LNCaP clone FGC (cell line): ENCODE data around the gene CDC42BPA.

Experiments
- DNase-seq: peaks from one replicate; pipeline ENCODE4 v3.0.0-alpha.2; 2011; ENCODE audit warnings: low read depth
- H3K4me3 ChIP-seq: 2 replicates; pipeline ENCODE4 v1.5.1; 2011; ENCODE audit warnings: mild to moderate bottlenecking, low read depth, low read length, control low read depth
- CTCF ChIP-seq: IDR thresholded peaks from 2 replicates; pipeline ENCODE4 v1.5.1; 2012; ENCODE audit warnings: mild to moderate bottlenecking; ENCODE audit not compliant: control insufficient read depth, insufficient read depth; ENCODE audit errors: extremely low read depth

CDC42BPA gene

GRCh38 chr1:226981838-226982237 lies 336.5 kb downstream of the CDC42BPA start:
- no peak overlapping the region for H3K4me3 ChIP-seq
- DNase-seq, result no peak
- TF ChIP-seq CTCF, result no peak

- H3K4me3 ChIP-seq, result no peak overlapping the region
- no peak for TF ChIP-seq CTCF
These were observed 336.9 kb downstream of the CDC42BPA start for GRCh38 chr1:226981386-226981817.

GRCh38 chr1:226980565-226981385 lies 337.5 kb downstream of the CDC42BPA start:
- H3K4me3 ChIP-seq, result no peak overlapping the region
- no peak for TF ChIP-seq CTCF
- DNase-seq, result no peak

More at GRCh38 chr1:226981386-226981817, 336.9 kb downstream of the CDC42BPA start:
- DNase-seq, result no peak

DNA sequence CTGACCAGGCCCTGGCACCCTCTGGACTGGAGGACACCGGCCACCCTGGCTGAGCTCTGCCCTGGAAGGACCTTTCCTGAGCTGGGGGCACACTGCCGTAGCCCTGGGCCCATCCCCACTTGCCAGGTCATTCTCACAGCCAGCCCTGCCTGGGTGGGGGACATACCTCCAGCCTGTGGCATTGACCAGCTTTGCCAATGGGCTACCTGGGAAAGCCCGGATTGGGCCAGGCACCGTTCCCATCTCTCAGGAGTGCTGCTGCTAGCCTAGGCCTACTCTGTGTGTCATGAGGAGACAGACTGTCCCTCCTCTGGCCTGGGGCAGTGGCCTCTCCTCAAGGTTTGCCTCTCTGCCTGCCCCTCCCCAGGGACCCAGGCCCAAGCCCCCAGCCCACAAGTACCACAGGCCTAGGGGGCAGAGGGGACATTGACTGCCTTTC lies 338.2 kb downstream of the CDC42BPA start:
- H3K4me3 ChIP-seq, result no peak overlapping the region
- no peak for DNase-seq
- no peak for TF ChIP-seq CTCF

DNA sequence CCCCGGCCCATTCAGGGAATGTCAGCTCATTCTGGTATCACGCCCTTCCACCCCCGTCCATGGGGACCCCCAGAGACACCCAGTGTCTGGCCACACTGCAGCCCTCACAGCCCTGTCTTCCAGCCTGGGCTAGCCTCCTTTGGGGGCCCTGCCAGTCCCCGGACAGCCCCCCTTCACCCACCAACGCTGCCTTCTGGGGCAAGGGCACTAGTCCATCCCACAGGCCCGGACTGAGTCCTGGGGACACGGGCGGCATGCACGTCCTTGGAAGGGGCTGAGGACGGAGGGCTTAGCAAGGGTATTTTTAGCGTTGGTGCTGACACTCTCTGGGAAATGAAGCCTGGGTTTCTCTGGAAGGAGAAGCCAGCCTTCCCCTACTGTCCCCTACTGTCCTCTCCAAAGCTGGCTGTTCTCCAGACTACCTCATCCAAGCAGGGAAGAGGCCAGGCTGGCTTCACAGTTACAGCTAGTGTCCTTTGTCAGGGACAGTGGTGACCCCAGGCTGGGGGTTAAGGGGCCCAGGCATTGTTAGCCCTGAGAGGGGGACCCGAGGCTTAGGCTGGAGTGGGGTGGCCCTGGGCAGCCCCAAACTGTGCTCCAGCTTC lies 338.7 kb downstream of the CDC42BPA start:
- TF ChIP-seq CTCF, result no peak
- H3K4me3 ChIP-seq, result no peak overlapping the region
- DNase-seq, result no peak

DNA sequence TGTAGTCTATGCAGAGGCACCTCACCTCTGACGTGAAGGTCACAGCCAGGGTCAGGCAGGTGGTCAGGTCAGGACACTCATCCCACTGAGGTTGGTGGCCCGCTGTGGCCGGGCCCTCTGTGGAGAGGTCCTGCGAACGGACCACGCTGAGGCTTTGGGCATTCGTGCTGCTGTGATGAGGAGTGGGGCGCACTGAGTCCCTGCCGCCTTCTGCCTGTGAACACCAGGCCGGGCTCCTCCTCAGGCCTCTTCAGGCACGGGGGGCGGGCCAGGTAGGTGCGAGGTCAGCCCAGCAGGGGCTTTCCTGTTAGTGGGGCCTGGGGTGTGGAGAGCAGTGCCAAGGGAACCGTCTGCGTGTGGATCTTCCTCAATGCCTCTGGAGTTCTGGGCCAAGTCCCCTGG lies 339.2 kb downstream of the CDC42BPA start:
- H3K4me3 ChIP-seq, result no peak overlapping the region
- DNase-seq, result no peak
- no peak for TF ChIP-seq CTCF
